HUDEP-2 (cell line): ENCODE measurements around the gene SOBP.

Experiments
- DNase-seq, 76 experiments: peaks; one replicate each; lab custom pipeline; 2025; ENCODE audit not compliant: unreplicated experiment in 76 of 76; lab: John Stamatoyannopoulos, UW

SOBP gene

GRCh38 chr6:107653861-107654394, 164.0 kb downstream of the SOBP start:
- no peak for DNase-seq

- no peak for DNase-seq
These were observed 164.8 kb downstream of the SOBP start for GRCh38 chr6:107654764-107655163.

- no peak for DNase-seq
These were observed 165.3 kb downstream of the SOBP start for GRCh38 chr6:107655245-107655644.

GRCh38 chr6:107655864-107656263, 165.9 kb downstream of the SOBP start:
- no peak for DNase-seq

DNA sequence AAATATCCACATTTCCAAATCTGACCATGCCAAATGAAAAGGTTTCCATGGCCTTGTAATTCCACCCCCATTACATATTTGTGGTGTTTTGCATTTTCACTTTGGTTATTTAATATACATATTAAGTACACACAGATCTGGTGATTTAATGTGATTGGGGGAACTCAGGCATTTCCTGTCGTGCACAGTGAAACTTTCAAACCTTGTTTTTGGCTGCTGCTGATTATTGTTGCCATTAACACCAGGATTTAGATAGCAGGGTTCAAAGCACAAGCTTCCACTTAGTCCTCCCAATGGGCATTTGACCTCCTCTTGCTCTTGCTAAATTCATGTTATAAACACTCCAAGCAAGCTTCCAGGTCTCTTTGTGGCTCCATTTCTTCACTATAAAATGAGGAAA, 166.5 kb downstream of the SOBP start:
- DNase-seq, result no peak

GRCh38 chr6:107656883-107657282, 167.0 kb downstream of the SOBP start:
- DNase-seq, result no peak

- no peak for DNase-seq
These were observed 167.4 kb downstream of the SOBP start for GRCh38 chr6:107657373-107657754.

GRCh38 chr6:107657755-107658461, 168.0 kb downstream of the SOBP start:
- DNase-seq, result no peak

DNA sequence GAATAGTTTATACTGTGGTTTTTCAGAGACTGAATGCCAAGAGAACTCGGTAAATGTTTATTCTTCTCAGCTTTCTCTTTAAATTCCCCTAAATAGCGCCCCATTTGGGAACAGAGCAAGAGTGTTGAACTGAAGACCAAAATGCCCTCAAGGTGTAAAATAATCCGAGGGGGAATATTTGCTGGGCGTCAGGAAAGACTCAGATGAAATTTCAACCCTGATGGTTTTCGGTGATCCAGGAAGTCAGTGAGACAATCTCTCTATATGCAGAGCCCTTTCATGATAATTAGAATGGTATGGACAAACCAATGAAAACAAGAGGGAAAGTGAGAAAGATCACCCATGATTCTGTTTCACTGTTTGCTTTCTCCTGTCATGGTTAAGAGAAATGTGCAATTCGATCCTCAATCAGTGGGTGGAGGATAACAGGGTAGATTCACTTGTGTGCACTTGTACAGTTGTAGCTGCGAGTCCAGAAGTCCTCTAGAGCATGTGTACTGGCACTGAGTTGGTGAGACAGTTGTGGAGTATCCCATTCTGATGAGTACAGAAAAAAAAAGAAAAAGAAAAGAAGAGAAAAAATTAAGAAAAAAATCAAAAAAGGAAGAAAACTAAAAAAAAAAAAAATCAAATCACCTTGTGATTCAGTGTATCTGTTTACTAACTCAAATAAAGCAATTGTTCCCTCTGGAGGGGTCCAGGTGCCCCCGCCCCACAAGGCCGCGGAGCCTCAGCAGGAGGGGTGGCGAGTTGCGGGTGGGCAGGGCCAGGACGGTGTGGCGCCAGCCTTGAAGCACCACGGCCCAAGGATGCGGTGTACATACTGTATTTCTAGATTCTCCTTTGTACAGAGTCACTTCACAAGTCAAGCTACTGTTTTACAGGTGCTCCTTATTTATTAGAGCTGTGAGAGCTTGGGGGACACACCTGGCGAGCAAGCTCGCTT, 169.3 kb downstream of the SOBP start:
- DNase-seq, result no peak

- no peak for DNase-seq
These were observed 170.9 kb downstream of the SOBP start for GRCh38 chr6:107660839-107661238.

DNA sequence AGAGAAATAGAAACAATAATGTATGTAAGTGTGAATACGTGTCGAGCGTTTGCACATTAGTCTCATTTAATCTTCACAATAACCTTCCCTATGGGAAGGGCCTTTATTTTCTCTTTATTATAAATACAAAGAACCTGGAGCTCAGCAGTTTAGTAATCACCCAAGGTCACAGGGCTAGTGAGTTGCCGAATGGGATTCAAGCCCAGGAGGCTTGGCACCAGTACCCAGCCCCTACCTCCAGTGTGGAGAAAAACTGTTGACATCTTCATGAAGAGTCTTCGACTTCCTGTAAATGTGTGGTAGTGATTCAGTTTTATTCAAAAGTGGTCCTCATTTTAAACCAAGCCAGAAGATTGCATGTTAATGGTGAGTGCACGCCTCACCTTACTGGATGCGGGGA, 171.4 kb downstream of the SOBP start:
- no peak for DNase-seq

GRCh38 chr6:107662333-107662732, 172.4 kb downstream of the SOBP start:
- DNase-seq, result no peak

DNA sequence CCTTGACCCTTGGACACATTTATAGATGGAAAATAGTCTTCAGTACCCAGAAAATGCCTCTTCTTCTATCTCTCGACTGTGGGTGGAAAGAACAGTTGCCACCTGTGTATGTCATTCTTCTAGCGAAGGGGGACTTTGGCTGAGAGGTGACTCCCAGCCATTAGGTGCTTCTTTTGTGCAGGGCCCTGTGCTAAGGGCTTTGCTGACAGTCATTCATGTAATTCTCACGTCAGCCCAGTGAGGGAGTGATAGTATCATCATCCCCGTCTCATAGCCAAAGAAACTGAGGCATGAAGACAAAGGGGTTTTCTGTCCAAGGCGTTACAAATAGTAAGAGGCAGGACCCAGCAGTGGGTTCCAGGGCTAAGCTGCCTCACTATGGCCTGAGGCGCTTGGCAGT, 173.4 kb downstream of the SOBP start:
- no peak for DNase-seq

GRCh38 chr6:107665382-107665781, 175.5 kb downstream of the SOBP start:
- DNase-seq, result no peak

DNA sequence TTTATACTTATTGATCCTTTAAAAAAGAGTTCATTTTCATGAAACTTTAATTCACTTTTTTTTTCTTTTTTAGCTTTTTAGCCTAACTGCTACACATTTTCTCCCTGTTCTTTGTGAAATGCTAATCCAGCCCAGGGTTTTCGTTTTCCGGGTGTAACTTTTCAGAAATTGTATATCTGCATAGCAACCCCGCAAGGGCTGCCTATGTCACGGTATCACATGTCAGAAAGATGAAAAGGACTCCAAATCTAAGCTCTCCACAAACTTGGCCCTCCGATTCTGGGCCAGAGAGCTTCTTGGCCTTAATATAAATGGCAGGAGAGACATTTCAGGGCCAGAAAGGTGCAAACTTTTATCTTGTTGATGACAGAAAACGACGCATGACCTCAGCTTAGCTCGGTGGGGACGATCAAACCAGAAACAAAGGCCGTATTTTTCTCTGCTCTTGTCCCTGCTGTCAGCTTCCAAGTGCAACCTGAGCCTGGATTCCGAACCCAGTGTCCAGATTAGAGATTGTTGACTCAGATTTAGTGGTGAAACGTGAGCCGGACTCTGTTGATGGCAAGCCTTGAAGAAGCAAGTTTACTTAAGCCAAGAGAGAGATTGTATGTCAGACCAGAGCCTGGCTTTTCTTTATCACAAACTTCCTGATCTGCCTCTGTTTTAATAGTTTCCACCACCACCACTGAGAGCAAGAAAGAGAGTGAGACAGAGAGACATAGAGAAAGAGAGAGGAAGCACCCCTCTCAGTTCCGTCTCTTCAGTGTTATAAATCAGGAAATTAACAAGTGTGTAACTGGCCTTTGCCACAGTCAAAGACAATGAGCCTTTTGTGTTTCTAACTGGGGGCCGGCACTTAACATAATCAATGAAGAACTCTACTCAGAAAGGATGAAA, 176.4 kb downstream of the SOBP start:
- no peak for DNase-seq

DNA sequence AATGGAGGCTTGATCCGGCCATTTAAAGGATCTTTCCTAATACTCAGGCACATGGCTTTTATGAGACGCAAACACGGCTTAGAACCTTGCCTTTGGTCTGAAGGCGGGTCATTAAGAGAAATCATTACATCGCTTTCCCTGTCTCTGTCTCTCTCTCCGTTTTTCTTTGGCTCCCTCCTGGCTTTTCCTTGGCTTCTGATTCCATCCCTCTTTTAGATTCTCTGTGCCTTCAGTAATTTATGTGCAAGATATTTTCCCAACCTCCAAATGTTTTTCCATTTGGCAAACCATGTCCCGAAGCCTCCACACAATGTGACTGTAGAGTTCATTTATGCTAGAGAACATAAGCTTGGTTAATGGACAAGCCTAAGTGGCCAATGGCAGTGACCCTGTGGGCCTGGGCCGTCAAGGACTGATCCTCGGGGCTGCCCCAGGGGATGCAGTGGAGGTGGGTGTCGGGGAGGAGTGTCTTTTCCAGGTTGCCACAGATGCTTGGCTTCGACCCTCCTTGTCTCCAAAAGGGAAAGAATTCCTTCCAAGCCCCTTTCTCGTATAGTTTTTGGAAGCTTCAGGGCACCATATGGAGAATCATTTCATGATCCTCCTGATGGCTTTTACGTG, 177.2 kb downstream of the SOBP start:
- DNase-seq, result no peak

- peak in 6 of 76 experiments; percentile 11 to 19 (median 14) for DNase-seq
These were observed 177.9 kb downstream of the SOBP start for GRCh38 chr6:107667790-107668189.

DNA sequence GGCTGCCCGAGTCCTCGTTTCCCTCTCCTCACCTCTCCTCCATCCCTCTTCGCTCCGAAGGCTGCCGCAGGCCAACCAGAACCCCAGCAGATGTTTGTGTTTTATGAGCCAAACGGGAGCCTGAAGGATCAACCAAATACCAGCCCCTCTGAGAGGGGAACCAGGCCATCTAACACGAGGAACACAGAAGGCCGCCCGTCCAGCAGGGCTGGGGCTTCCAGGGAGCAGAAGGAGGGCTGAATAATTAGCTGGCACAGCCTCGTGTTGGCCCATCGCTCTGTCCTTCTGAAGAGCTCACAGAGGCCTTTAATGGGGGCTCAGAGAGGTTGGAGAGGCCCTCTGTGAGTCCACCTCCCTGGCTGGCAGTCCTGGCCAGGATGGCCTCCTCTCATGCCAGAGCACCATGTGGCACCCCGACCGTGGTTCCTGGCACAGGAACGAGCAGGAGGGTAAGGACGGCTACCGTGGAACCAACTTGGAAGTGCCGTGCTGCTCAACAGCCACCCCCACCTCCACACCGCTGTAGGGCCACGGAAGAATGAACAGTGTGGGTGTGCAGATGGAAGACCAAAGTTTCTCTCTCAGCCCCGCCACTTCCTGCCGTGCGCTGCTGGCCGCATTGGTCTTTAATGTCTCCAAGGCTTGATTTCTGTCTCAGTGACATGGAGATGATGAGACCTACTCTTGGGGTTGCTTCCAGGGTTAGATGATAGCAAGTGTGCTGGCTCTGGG, 179.0 kb downstream of the SOBP start:
- DNase-seq, result no peak

- DNase-seq, result no peak
These were observed 180.9 kb downstream of the SOBP start for GRCh38 chr6:107670792-107671199.
